Measurements from ENCODE around the gene TMIE. TPM values are rescaled to one million over a fixed set of nuclear protein-coding genes. Genes with fewer than 3 reads are reported as not detected.

The TMIE gene
- total RNA-seq, 1 donor from 2014 or later, result 1.7 TPM

- Histone ChIP-seq H3K27me3 (no peaks in the 10 kb centered on the region), H3K4me3 (no peak overlapping the region), H3K27ac (no peak overlapping the region), H3K4me1 (no peaks in the 10 kb centered on the region), H3K36me3 (peaks cover 4% of the 10 kb centered on the region), H3K9me3 (no peaks in the 10 kb centered on the region)
- TF ChIP-seq CTCF (IDR thresholded peaks at IDR 0.05), result no peak
- intact Hi-C loops (cut with DNase I), result no loop called here
- DNase-seq (no peak), ATAC-seq (no peak)
Observed at GRCh38 chr3:46684891-46685290, 16.3 kb upstream of the TMIE start.

DNA sequence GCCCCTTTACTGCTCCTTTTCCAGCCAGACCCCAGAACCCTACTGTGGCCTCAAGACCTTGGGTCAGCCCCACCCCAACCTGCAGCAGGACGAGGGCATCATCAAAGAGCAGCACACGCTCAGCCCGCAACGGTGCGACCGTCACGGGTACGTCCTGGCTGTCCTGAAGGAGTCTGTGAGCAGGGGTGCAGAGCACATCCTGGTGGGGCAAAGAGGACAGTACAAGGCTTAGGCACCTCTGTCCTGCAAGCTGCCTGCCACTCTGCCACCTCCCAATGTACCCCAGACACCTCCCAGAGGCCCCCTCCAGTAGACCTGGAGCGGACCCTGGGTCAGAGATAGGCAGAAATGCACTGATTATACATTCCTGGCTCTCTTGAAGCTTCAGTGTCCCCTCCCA, 15.7 kb upstream of the TMIE start:
- intact Hi-C loops (cut with DNase I), result no loop called here
- no peaks in the 10 kb centered on the region for H3K27me3 ChIP-seq
- no peak overlapping the region for H3K27ac ChIP-seq
- no peak for TF ChIP-seq CTCF (IDR thresholded peaks at IDR 0.05)
- ATAC-seq (no peak), DNase-seq (no peak)
- peaks cover 4% of the 10 kb centered on the region for H3K36me3 ChIP-seq
- H3K4me3 ChIP-seq, result no peak overlapping the region
- H3K9me3 ChIP-seq, result no peaks in the 10 kb centered on the region
- peaks cover 5% of the 10 kb centered on the region for H3K4me1 ChIP-seq

GRCh38 chr3:46690798-46691197, 10.4 kb upstream of the TMIE start:
- H3K27me3 ChIP-seq, result no peaks in the 10 kb centered on the region
- no peaks in the 10 kb centered on the region for H3K9me3 ChIP-seq
- intact Hi-C loops (cut with DNase I), result no loop called here
- H3K36me3 ChIP-seq, result no peaks in the 10 kb centered on the region
- peaks cover 49% of the 10 kb centered on the region for H3K4me1 ChIP-seq
- TF ChIP-seq CTCF (IDR thresholded peaks at IDR 0.05), result no peak
- peak overlapping the region; percentile 95 for H3K27ac ChIP-seq
- ATAC-seq (peak; percentile 46), DNase-seq (peak; percentile 83)
- no peak overlapping the region for H3K4me3 ChIP-seq

GRCh38 chr3:46692566-46692990, 8.6 kb upstream of the TMIE start:
- ATAC-seq (peak; percentile 77), DNase-seq (peak; percentile 94)
- Histone ChIP-seq H3K9me3 (no peaks in the 10 kb centered on the region), H3K36me3 (no peaks in the 10 kb centered on the region), H3K27ac (peak overlapping the region; percentile 95), H3K4me1 (peaks cover 65% of the 10 kb centered on the region), H3K27me3 (no peaks in the 10 kb centered on the region), H3K4me3 (peak overlapping the region; percentile 77)
- no peak for TF ChIP-seq CTCF (IDR thresholded peaks at IDR 0.05)
- intact Hi-C loops (cut with DNase I), result no loop called here

- peaks cover 65% of the 10 kb centered on the region for H3K4me1 ChIP-seq
- H3K36me3 ChIP-seq, result no peaks in the 10 kb centered on the region
- H3K4me3 ChIP-seq, result peak within 1 kb of the TSS; percentile 77
- H3K27me3 ChIP-seq, result no peaks in the 10 kb centered on the region
- no peaks in the 10 kb centered on the region for H3K9me3 ChIP-seq
- intact Hi-C loops (cut with DNase I), result no loop called here
- H3K27ac ChIP-seq, result peak within 1 kb of the TSS; percentile 95
- ATAC-seq, result peak; percentile 73
- TF ChIP-seq CTCF (IDR thresholded peaks at IDR 0.05), result no peak
- peak; percentile 89 for DNase-seq
Observed at GRCh38 chr3:46693038-46693891, 7.9 kb upstream of the TMIE start, which contains the start of gene ALS2CL. Gene ALS2CL (minus strand): TSS chr3:46693679. CDS start chr3:46689440, 4,239 bp downstream.

Data from upper lobe of right lung (tissue), 1 donor.